BJ (cell line): ENCODE data around the gene PRDX5. TPM values are rescaled to one million over a fixed set of nuclear protein-coding genes. Genes with fewer than 3 reads are reported as not detected.

Experiments used
- CTCF ChIA-PET: fragments of 350-600 bp; formaldehyde crosslinking; extraction: SDS; loops from one replicate; lab custom pipeline; 2021; ENCODE audit warnings: antibody characterized with exemption, inconsistent platforms; lab: Yijun Ruan, JAX
- POLR2A ChIA-PET: fragments of 300-600 bp; sonication (Branson Sonifier 250); formaldehyde crosslinking; extraction: SDS; loops from one replicate; lab custom pipeline; 2021; ENCODE audit warnings: antibody characterized with exemption; lab: Charles Lee
- DNase-seq: peaks from one replicate; pipeline ENCODE4 v3.0.0-alpha.2; 2011; ENCODE audit warnings: low read depth
- H3K27me3 ChIP-seq: 2 replicates; pipeline ENCODE4 v1.6.0; 2011; ENCODE audit warnings: low read length; ENCODE audit not compliant: control insufficient read depth, insufficient read depth
- H3K36me3 ChIP-seq: 2 replicates; pipeline ENCODE4 v1.5.1; 2011; ENCODE audit warnings: low read length; ENCODE audit not compliant: control insufficient read depth, insufficient read depth
- H3K4me3 ChIP-seq: 2 replicates; pipeline ENCODE4 v1.5.1; 2011; ENCODE audit warnings: low read depth, mild to moderate bottlenecking, control low read depth, low read length
- polyA minus RNA-seq: library from RNA; depleted of rRNA, polyadenylated mRNA; stranded (reverse); fragments of >200 nt; gene quantifications from 2 replicates; pipeline ENCODE4 v1.2.3, GENCODE V29; 2011; rRNA and poly(A)+ RNA removed
- polyA plus RNA-seq: library from polyadenylated mRNA; depleted of rRNA; stranded (reverse); fragments of >200 nt; gene quantifications from 2 replicates; pipeline ENCODE4 v1.2.3, GENCODE V29; 2011; rRNA removed
- TF ChIP-seq, protein P1 (sequence below): IDR thresholded peaks from 2 replicates; pipeline ENCODE4 v1.5.1; 2011; ENCODE audit warnings: low read depth, mild to moderate bottlenecking, control low read depth, inconsistent platforms, low read length, moderate library complexity; ENCODE audit not compliant: insufficient read depth

PRDX5 gene
- polyA plus RNA-seq = 398 and 468 TPM in 2 replicates
- 62.2 and 102 TPM in 2 replicates for polyA minus RNA-seq

- peaks cover 22% of the 10 kb centered on the region for H3K36me3 ChIP-seq
- no peaks in the 10 kb centered on the region for H3K27me3 ChIP-seq
- peak; percentile 79 for DNase-seq
- TF ChIP-seq, protein P1, sequence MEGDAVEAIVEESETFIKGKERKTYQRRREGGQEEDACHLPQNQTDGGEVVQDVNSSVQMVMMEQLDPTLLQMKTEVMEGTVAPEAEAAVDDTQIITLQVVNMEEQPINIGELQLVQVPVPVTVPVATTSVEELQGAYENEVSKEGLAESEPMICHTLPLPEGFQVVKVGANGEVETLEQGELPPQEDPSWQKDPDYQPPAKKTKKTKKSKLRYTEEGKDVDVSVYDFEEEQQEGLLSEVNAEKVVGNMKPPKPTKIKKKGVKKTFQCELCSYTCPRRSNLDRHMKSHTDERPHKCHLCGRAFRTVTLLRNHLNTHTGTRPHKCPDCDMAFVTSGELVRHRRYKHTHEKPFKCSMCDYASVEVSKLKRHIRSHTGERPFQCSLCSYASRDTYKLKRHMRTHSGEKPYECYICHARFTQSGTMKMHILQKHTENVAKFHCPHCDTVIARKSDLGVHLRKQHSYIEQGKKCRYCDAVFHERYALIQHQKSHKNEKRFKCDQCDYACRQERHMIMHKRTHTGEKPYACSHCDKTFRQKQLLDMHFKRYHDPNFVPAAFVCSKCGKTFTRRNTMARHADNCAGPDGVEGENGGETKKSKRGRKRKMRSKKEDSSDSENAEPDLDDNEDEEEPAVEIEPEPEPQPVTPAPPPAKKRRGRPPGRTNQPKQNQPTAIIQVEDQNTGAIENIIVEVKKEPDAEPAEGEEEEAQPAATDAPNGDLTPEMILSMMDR = peak; percentile 27; the same call in 1 of the 2 replicates
- peak within 1 kb of the TSS; percentile 98 for H3K4me3 ChIP-seq
- ChIA-PET CTCF (interaction anchor here (1.2 to 6.3 kb wide), 9 partner anchors 12 to 114 kb away, joined by 3 to 41 read pairs (median 6); partner anchors contain the start of genes ESRRA, NUDT22 and TRPT1), POLR2A (interaction anchor here (0.6 to 1.1 kb wide), 5 partner anchors 13 to 1666 kb away, joined by 3 to 6 read pairs (median 3); partner anchors contain the start of genes ESRRA, FKBP2, NUDT22 and TRPT1)
Observed at GRCh38 chr11:64317961-64318765, at the start of gene PRDX5. PRDX5 (plus strand) TSS chr11:64318121; CDS start chr11:64318216, 95 bp downstream.

GRCh38 chr11:64268893-64269539 lies 48.9 kb upstream of the PRDX5 start:
- Histone ChIP-seq H3K4me3 (peak overlapping the region; percentile 66), H3K27me3 (no peaks in the 10 kb centered on the region), H3K36me3 (peaks cover 22% of the 10 kb centered on the region)
- TF ChIP-seq, protein P1 = no peak
- ChIA-PET POLR2A (interaction anchor here (0.7 kb wide), 1 partner anchor 353 kb away, joined by 3 read pairs; no protein-coding TSS in a partner anchor), CTCF (interaction anchor here (1.1 to 4.7 kb wide), 9 partner anchors 12 to 83 kb away, joined by 4 to 41 read pairs (median 7); partner anchors contain the start of genes CATSPERZ, ESRRA, PLCB3 and PPP1R14B)
- DNase-seq = no peak

DNA sequence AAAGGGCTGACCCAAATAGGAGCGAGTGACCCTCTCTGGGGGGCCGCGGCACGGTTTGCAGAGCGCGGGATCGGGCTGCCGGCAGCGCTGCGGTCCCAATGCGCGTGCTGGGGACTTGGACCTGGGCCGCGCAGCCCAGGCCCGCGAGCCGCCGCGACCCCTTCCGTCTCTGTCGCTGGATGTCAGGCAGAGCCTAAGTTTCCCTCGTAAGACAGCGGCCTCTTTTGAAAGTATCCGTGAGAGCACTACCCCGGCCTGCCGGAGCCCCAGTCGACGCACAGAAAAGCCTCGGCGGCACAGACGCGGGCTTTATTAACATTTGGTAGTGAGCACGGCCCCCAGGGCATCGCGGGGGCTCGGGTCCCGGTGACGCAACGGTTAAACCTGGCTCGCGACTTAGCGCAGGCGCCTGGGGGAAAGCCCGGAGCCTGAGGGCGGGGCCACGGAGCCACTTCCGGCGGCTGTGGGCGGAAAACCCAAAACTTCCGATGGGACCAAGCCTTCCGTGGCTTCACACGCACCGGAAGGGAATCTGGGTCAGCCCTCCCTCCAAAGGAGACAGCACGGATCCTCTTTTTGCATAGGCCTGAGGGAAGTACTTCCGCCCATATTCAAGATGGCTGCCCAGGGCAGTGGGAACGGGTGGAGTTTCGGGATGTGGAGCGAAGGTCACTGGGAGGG lies 48.2 kb upstream of the PRDX5 start:
- peaks cover 17% of the 10 kb centered on the region for H3K36me3 ChIP-seq
- TF ChIP-seq, protein P1 = no peak
- H3K27me3 ChIP-seq = no peaks in the 10 kb centered on the region
- POLR2A ChIA-PET = no interaction called here
- peak; percentile 99 for DNase-seq
- CTCF ChIA-PET = interaction anchor here (0.7 to 4.7 kb wide), 15 partner anchors 9 to 84 kb away, joined by 3 to 41 read pairs (median 6); partner anchors contain the start of genes CATSPERZ, ESRRA, PLCB3 and PPP1R14B
- peak overlapping the region; percentile 66 for H3K4me3 ChIP-seq

- TF ChIP-seq, protein P1 = no peak
- ChIA-PET POLR2A (no interaction called here), CTCF (interaction anchor here (0.5 to 1.3 kb wide), 3 partner anchors 23 to 130 kb away, joined by 3 read pairs; no protein-coding TSS in a partner anchor)
- no peak overlapping the region for H3K4me3 ChIP-seq
- no peaks in the 10 kb centered on the region for H3K27me3 ChIP-seq
- peaks cover 11% of the 10 kb centered on the region for H3K36me3 ChIP-seq
- no peak for DNase-seq
Observed at GRCh38 chr11:64275031-64275800, 42.7 kb upstream of the PRDX5 start.
